HG02970 (cell line): ENCODE data around the gene ATP6V0C.
"Not testable (repeated sequence)": the region's sequence is repeated elsewhere in the genome, so short reads cannot be mapped to it uniquely, and the experiment has no call there.

Experiments used
- ATAC-seq: cut with Tn5 transposase; IDR thresholded peaks from one replicate; pipeline ENCODE4 v1.9.1; 2021; ENCODE audit warnings: mild to moderate bottlenecking, moderate library complexity, moderate number of reproducible peaks; ENCODE audit not compliant: unreplicated experiment, low FRiP score

Gene ATP6V0C

DNA sequence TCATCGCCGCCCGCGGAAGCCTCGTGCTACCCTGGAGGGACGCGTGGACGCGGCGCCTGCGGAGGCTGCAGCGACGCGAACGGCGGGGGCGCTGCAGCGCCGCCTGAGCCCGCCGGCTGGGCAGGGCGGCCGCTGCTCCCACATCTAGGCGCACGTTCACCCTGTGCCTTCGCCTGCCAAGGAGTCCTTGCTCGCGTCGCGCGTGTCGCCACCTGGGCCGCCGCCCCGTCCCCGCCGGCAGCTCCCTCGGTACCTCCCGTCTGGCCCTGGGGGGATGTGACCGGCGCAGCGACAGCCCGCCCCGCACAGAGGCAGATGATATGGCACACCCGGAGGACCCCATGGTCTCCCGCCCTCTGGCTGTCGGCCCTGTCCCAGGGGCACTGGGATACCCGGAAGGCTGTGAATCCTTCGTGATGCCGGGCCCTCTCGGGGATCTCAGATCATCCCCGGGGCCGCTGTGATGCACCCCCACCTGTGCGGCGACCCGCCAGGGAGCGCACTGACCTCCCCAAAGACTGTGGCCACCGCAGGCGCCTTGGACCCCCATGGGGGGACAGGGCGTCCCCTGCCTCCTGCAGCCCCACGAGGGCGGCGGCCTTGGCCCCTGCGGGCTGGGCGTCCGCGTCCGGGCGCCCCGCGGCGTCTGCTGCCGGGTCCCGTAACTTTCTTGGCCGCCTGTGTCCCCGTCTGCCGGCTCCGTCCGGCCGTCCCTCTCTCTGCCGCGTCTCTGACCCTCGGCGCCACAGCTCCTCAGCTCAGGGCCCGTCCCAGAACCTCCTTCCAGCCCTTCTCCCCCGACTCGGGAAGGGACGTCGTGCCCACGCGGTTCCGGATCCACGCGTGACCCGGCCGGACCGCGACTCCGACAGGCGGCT is 39.5 kb upstream of the ATP6V0C start:
- ATAC-seq, result no peak

DNA sequence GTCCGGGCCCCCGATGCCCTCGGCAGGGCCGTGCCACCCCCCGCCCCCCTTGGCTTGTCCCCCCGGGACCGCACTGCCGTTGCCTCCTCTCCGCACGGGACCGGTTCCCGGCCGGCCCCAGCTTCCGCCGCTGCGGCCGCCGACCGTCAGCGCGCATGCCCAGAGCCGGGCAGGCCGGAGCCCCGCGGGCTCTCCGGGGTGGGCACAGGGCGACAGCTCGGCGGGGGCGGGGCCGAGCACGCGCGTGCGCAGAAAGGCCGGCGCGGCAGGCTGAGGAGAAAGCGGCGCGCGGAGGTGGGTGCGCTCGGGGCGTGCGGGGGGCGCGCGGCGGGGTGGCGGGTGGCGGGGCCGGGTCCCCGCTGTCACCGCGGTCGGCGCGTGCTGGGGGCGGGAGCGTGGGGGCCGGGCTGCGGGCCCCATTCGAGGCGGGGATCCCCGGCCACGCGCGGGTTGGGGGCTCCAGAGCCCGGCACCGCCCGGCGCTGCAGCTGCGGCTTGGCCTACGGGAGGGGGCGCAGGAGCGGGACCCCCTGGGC is 38.8 kb upstream of the ATP6V0C start, which contains the start of gene TBC1D24:
Gene TBC1D24 (plus strand): TSS at position 251 of the 536 bp plus-strand sequence. CDS start 21,022 bp downstream, outside the sequence.
- ATAC-seq, result peak; percentile 67

DNA sequence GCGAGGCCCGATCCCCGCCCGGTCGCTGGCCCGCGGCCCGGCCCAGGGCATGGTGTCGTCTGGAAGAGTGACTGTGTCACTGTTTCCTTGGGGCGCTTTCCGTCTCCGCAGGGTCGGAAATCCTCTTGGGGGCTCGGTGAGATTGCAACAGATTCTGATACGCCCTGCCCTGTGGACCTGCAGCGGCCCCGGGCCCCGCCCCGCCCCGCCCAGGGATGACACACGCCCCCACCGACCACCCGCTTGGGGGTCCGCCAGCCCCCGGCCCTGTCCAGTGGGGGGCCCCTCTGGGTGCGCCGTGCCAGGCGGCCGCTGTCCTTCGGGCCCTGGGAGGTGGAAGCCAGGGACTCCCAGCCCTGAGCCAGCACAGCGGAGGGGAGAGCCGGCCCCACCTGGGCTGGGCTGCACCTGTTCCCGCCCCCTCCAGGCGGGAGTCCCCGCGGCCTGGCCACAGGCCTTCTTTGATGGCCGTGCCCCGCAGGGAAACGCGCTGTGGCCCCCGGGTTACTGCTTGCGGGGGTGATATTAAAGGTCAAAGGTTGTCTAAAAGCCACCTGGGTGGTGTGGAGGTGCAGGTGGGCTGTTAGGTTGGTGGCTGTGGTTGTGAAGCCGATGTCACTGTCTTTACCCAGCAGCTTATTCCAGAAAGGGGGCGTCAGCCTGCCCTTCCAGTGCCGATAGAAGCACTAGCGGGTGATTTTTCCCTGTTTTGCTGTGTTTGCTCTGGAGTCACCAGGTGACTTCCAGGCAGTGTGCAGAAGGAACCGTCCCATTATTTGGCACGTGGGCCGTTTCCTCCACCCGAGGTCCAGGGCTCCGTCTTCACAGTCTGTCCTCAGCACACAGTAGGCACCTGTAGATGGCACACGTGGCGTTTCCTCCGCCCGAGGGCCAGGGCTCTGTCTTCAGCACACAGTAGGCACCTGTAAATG is 38.1 kb upstream of the ATP6V0C start:
- ATAC-seq, result peak; percentile 1

DNA sequence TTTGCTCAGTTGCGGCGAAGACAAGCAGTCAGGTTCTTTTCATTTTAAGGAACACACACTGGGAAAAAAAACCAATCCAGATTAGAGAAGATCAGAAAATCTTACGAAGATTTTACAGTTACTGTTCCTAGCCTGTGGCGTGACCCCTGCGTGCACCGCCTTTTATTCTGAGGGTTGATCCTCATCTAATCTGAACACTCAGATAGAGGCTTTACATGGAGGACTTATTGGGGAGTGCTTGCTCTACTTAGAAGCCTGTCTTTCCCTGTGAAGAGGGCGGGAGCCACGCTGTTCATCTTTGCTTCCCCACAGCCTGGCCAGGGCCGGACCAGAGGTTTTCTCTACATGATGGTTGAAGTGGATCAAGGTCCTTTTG is 37.4 kb upstream of the ATP6V0C start:
- no peak for ATAC-seq

DNA sequence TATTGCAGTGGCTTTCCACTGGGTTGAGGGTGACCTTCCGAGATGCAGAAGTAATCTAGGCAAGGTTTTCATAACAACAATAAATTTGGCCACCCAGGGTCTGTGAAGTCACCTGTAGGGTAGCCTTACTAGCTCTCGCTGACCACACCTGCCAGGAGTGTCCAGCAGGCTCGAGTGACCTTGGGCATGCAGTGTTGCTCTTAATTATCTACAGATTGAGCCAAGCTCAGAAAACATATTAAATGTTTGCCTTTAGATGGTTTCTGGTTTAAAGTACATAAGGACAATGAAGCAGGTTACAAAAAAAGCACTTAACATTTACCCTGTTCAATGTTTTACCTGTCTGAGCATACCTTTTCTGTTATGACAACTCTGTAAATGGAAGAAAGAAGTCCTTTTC is 37.0 kb upstream of the ATP6V0C start:
- no peak for ATAC-seq

DNA sequence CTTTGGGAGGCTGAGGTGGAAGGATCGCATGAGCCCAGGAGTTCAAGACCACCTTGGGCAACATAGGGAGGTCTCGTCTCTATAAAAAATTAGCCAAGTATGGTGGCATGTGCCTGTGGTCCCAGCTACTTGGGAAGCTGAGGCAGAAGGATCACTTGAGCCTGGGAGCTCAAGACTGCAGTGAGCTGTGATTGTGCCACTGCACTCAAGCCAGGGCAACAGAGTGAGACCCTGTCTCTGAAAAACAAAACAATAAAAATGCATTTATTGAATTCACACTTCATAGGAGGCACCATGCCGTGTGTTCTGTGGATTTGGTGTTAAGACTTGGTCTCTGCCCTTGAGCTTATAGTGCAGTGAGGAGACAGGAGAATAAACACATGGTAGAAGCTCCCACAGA is 36.4 kb upstream of the ATP6V0C start:
- no peak for ATAC-seq

DNA sequence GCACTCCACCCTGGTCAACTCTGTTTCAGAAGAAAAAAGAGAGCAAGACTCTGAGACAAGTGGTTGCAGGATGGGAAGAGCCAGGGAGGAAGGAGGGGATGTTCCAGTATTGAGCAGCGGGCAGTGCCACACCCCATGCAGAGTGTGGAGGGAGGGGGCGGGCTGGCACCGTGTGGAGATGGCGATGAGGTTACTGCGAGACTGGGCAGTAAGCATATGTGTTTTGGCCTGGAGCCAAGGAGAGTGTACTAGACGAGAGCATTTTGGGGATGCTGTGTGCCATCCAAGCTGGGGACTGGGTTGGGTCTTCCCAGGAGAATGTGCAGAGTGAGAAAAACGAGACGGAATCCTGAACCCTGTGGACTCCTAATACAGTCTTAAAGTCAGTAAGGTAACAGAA is 35.5 kb upstream of the ATP6V0C start:
- ATAC-seq, result no peak

DNA sequence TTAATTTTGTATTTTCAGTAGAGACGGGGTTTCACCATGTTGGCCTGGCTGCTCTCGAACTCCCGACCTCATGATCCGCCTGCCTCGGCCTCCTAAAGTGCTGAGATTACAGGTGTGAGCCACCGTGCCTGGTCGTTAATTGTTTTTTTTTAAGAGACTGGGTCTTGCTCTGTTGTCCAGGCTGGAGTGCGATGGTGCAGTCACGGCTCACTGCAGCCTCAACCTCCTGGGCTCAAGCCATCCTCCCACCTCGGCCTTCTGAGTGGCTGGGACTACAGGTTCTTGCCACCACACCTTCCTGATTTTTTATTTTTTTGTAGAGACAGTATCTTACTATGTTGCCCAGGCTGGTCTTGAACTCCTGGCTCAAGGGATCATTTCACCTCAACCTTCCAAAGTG is 33.8 kb upstream of the ATP6V0C start:
- ATAC-seq, result not testable (repeated sequence)

DNA sequence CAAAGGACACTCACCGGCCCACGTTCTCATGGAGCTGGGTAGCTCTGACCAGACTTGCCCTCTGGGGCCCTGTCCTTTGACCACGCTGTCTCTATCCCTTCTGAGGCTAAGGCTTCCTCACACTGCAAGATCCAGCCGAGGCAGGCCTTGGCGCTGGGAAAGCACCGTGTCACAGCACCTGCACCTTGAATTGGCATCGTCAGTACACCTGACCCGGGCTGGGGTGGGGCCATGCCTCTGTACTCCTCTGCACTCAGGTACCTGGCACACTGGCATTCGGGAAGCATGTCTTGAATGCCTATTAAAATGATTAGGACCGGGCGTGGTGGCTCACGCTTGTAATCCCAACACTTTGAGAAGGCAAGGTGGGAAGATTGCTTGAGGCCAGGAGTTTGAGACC is 32.8 kb upstream of the ATP6V0C start:
- ATAC-seq, result no peak

DNA sequence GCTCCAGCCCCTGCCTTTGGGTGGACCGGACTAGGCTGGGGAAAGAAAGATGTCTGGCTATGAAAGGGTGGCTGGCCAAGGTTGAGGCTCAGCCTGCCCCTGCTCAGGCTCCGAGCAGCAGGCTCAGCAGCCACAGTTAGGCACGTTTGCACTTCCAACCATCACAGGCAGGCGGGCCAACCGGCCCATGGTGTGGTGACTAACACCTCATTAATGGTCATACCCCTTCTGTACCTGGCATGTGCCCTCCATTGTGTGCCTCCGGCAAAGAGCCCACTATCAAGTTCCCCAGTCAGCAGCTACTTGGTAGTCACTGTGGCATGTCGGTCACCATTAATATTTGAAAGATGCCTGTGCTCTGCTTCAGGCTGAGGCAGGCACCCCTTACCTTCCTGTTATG is 32.1 kb upstream of the ATP6V0C start:
- ATAC-seq, result no peak

DNA sequence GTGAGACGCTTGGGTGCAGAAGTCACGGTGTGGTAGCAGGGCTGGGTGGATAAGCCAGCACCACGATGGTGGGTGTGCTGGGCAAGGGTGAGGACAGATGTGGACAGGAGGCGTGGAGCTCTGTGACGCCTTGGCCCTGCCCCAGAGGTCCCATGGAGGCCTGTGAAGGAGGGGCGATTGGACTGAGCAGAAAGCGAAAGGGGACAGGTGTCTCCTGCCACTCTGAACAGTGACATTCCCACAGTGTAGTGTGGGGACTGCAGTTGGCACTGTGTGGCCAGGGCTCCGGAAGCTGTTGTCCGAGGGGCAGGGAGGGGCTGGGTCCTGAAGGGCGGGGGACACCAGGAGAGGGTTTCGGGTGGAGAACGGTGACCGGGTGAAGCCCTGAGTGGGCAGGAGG is 31.5 kb upstream of the ATP6V0C start:
- no peak for ATAC-seq

DNA sequence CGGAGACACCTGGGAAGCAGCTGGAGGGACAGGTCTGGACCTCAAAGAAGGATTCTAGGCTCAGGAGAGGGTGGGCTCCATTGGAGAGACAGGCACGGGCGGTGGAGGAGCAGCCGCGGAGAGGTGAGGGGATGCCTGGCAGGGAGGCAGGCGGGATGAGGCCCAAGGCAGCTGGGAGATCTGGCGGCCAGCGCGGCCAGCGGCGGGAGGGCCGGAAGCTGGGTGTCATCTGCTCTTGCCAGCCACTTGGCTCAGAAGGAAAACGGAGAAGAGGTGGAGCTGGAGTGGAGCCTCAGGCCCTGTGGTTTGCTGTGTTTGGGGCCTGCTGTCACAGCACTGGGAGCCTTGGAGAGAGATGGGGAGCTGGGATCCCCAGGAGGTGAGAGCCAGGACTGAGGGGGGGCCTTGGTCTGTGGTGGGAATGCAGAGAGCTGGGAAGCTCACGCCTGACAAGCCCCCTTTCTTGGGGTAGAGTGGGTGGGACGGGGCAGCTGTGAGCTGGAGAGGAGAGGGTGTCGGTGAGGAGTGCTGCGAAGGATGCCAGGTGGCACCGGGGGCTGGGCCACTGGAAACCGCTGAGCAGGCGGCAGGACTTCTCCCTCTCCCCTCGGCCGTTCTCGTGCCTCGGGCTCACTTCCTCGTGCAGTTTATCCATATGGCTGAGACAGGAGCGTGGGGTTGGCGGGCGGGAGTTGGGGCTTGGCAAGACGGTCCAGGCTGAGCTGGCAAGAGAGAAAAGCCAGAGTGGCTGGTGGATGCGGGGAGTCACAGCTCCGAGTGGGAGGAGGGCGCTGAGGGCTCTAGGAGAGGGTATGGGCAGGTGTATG is 30.8 kb upstream of the ATP6V0C start:
- ATAC-seq, result no peak

DNA sequence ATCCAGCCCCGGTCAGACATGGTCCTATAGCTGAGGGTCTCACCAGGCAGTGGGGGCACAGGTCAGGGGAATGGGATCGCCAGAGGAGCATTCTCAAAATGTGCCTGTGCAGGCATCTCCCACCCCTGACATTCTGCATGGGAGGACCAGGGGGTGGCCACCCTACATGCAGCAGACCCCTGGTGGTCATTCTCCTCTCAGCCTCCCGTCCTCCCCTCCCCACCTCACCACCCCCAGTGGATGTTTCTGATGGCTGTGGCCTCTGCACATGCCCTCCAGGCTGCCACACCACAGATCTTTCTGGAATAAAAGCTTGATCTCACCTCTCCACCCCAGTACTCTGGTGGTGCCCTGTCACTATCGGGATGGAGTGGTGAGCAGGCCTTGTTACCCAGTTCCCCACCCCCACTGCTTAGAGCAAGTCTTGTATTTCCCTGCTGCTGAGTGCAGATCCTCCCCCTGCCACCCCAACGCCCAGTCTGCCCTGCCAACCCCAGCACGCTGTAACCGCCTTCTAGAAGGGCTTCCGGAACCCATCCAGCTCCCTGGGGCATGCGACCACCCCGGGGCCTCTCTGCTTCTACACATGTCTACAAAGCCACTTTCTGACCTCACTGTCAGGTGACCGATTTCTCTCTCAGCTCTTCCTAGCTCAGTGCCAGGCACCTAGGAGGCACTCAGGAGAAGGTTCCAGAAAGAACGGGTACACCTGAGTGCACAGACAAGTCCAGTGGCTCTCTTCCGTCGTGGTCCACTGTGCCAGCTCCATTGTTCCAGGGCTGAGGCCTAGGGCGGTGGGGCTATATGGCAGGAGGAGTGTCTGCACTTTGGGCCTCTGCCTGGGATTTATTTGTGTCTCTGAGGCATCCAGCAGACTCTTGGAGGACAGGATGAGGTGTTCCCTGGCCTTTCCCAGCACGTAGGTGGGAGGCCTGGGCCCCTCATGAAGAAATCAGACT is 29.5 kb upstream of the ATP6V0C start:
- no peak for ATAC-seq

DNA sequence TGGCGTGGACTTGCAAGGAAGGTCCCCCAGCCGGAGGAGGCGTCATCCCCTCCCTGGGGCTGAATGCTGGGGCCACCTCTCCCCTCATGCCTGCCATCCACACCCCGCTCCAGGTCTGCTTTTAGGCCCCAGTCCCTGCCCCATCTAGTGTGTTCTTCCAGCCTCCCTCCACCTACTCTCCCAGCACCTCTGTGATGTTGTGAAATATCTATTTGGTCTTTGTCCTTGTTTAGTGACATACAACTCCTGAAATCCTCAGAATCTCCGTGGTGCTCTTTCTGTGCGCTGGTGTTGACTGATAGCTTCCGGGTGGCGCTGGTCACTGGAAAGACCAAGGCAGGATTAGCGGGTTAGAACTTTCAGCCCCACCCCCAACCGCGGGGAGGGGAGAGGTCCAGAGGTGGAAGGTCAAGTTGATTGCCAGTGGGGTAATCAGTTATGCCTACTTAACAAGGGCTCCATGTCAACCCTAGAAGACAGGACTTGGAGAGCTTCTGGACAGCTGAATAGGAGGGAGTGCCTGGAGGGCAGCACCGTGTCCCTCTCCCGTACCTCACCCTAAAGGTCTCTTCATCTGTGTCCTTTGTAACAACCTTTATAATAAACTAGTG is 28.7 kb upstream of the ATP6V0C start:
- no peak for ATAC-seq

DNA sequence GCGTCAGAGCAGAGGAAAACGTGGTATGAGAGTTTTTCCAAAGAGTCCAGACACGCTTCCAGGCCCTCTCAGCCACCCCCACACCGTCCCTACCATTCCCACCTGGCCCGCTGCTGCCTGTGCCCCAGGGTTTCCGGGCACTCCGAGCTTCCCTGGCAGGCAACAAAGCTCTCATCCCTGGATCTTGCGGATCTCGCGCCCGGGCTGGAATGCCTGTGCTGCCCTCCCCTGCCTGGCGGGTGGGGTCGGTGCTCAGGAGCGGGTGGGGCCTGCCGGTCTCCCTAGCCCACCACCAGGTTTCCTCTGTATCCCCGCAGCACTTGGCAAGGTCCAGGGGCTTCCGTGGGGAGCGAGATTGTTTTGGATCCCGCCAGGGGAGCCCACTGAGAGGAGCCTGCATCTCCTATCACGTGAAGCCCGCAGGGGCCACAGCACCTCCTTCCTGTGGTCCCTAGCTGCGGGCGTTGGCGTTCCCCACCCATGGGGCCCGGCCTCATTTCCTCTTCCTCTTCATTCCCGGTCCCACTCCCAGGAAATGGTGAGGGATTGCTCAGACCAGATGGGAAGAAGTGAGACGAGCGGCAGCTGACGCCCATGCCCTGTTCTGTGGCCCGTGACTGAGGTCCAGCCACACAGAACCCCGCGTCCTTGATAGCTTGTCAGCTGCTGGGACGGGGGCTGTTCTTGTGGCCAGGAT is 27.8 kb upstream of the ATP6V0C start:
- ATAC-seq, result no peak

DNA sequence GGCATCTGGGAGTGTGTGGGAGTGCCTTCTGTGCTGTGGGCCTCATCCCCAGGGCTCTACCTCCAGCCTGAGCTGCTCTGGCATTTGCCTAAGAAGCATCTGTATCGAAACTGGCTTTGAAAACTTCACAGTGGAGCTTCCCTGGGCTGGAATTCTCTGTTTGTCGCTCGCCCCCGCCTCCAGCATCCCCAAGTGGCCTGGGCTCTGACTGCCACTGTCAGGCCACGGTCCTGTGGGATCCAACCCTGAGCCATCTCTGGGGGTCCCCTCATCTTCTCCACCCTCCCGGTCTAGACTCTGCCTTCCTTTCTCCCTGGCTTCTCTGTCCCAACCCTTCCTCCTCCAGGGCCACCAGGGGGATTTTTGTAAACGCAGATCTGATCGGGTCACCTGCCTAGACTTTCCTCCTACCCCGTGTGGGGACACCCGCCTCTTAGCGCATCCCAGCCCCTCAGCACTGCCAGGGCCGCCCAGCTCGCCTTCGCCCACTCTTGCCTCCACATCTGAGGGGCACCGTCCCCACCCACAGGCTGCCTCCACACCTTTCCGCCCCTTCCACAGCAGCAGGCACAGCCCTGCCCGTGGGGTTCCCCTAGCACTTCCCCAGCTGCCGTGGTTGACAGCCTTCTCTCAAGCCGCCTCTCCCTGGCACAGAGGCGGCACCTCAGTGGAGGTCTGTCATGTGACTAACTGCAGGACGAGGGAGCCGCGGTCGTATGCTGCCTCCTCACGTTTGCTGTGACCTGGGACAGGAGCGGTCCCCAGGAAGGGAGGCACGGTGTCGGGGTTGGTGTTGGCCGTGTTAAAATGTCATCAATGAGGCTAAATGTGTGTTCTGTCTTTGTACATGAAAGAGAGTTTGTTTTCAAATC is 26.9 kb upstream of the ATP6V0C start:
- ATAC-seq, result no peak

DNA sequence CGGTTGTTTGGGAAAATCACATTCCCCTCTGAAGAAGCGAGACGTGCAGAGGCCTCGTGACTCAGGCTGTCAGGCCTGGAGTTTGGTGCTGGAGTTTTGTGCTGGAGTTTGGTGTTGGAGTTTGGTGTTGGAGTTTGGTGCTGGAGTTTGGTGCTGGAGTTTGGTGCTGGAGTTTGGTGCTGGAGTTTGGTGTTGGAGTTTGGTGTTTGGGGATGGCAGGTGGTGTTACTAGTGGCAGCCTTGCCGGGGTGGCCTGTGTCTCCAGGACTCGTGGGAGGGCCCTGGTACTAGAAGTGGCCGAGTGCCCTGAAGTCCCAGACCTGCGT is 26.3 kb upstream of the ATP6V0C start:
- ATAC-seq, result no peak
